Gastroesophageal sphincter (tissue), 4 donors: ENCODE data around the gene CSNK1G1. TPM values are rescaled to one million over a fixed set of nuclear protein-coding genes. Genes with fewer than 3 reads are reported as not detected.

Experiments used
- ATAC-seq: fragments of 150-250 bp; one replicate; pipeline ENCODE4 v1.9.1; 2016; ENCODE audit warnings: mild to moderate bottlenecking, moderate library complexity
- H3K27ac ChIP-seq, 4 donors: fragments of 200-600 bp; sonication (generic) in 3 of 4; 1 replicate in 3 of 4; 2 replicates in 1 of 4; pipeline ENCODE4 v1.5.1; 2016 to 2019
- H3K27me3 ChIP-seq: fragments of 200-600 bp; sonication (generic); one replicate; pipeline ENCODE4 v1.5.1; 2019
- H3K36me3 ChIP-seq, 2 donors: fragments of 200-600 bp; sonication (generic); one replicate each; pipeline ENCODE4 v1.5.1; 2019; ENCODE audit warnings: control low read depth in 1 of 2
- H3K4me1 ChIP-seq, 3 donors: fragments of 200-600 bp; sonication (generic); 1 replicate in 2 of 3; 2 replicates in 1 of 3; pipeline ENCODE4 v1.5.1; 2016 to 2019; ENCODE audit warnings: control low read depth in 2 of 3
- H3K4me3 ChIP-seq, 2 donors: fragments of 200-600 bp; sonication (generic); one replicate each; pipeline ENCODE4 v1.5.1; 2019; ENCODE audit warnings: mild to moderate bottlenecking in 1 of 2, moderate library complexity in 1 of 2
- H3K9me3 ChIP-seq, 3 donors: fragments of 200-600 bp; sonication (generic); one replicate each; pipeline ENCODE4 v1.5.1; 2017 to 2019; ENCODE audit warnings: control low read depth in 2 of 3
- EP300 ChIP-seq: sonication (generic); formaldehyde crosslinking; IDR thresholded peaks from one replicate; pipeline ENCODE4 v1.6.1; 2017; ENCODE audit warnings: antibody characterized with exemption, mild to moderate bottlenecking
- POLR2A ChIP-seq, 2 donors: fragments of 450-650 bp; IDR thresholded peaks; one replicate each; pipeline ENCODE4 v1.6.1; 2017; ENCODE audit warnings: antibody characterized with exemption in 2 of 2, mild to moderate bottlenecking in 2 of 2, moderate library complexity in 1 of 2
- POLR2AphosphoS5 ChIP-seq: sonication (generic); formaldehyde crosslinking; IDR thresholded peaks from one replicate; pipeline ENCODE4 v1.6.1; 2017; ENCODE audit warnings: antibody characterized with exemption
- WGBS, 2 donors: methylation state at CpG; one replicate each; pipeline ENCODE4 v1.1.5; 2018; ENCODE audit warnings: low coverage in 1 of 2; 5-methylcytosine and 5-hydroxymethylcytosine counted together
- small RNA-seq, 4 donors: library from RNA; depleted of rRNA; stranded (forward); fragments of <200 nt; gene quantifications; one replicate each; pipeline ENCODE3, GENCODE V24; 2016
- total RNA-seq, 4 donors: library from RNA; depleted of rRNA; stranded (reverse); fragments of >200 nt; gene quantifications; one replicate each; pipeline ENCODE4 v1.1.0, GENCODE V29; 2016
- TF ChIP-seq, protein P1 (sequence below), 4 experiments: fragments of 200-600 bp in 2 of 4; fragments of 450-650 bp in 2 of 4; sonication (generic) in 1 of 4; IDR thresholded peaks; one replicate each; pipeline ENCODE4 v1.5.1; 2017 to 2019; ENCODE audit warnings: antibody characterized with exemption in 4 of 4, mild to moderate bottlenecking in 2 of 4, moderate library complexity in 2 of 4

Gene CSNK1G1
- total RNA-seq, 4 donors from 2014 or later, result 9.2 to 67.0 (median 11.9) TPM

DNA sequence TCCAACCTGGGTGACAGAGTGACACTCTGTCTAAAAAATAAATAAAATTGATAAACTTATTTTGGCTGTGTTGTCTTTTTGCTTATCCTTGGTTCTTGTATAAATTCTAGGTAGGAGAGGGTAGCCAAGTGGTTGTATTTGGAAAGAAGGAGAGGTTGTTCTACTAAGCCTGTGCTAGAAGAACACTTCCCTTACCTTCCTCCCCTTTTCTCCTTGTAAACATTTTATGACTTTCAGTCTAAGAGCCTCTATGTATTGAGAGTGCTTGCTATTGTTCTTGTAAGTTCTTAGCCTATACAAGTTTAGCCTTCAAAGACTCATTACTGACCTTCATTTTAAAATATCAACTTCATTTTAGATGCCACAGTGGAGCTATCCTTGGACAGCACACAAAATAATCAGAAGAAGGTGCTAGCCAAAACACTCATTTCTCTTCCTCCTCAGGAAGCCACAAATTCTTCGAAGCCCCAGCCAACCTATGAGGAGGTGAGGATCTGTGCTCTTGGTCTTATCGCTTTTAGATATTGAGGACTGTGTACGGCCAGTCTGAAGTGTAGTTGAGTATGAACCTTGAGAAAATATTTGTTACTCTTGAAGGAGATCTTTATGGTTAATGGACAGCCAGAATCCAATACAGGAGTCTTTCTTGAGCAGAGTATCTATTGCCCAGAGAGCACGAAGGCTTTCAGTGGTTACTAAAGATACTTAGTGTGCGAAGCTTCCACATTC, 238.1 kb downstream of the CSNK1G1 start:
- no peak for ATAC-seq
- H3K36me3 ChIP-seq, result peaks cover 3 to 100% of the 10 kb centered on the region in 2 donors
- H3K9me3 ChIP-seq, result no peaks in the 10 kb centered on the region
- no peaks in the 10 kb centered on the region for H3K27me3 ChIP-seq
- TF ChIP-seq, protein P1, sequence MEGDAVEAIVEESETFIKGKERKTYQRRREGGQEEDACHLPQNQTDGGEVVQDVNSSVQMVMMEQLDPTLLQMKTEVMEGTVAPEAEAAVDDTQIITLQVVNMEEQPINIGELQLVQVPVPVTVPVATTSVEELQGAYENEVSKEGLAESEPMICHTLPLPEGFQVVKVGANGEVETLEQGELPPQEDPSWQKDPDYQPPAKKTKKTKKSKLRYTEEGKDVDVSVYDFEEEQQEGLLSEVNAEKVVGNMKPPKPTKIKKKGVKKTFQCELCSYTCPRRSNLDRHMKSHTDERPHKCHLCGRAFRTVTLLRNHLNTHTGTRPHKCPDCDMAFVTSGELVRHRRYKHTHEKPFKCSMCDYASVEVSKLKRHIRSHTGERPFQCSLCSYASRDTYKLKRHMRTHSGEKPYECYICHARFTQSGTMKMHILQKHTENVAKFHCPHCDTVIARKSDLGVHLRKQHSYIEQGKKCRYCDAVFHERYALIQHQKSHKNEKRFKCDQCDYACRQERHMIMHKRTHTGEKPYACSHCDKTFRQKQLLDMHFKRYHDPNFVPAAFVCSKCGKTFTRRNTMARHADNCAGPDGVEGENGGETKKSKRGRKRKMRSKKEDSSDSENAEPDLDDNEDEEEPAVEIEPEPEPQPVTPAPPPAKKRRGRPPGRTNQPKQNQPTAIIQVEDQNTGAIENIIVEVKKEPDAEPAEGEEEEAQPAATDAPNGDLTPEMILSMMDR (IDR thresholded peaks at IDR 0.05), result no peak
- TF ChIP-seq POLR2AphosphoS5 (no peak), POLR2A (IDR thresholded peaks at IDR 0.05) (no peak), EP300 (no peak)
- no peak overlapping the region for H3K4me3 ChIP-seq
- H3K4me1 ChIP-seq, result no peaks in the 10 kb centered on the region
- 96% methylated on average over 4 to 5 of the region's 5 CpGs for WGBS, 2 donors
- H3K27ac ChIP-seq, result no peak overlapping the region

Small RNA genes lying within 50 kb of the gene (small RNA-seq; reads per million reads assigned to genes)
- gene RF00554, result 0 reads per million in 4 donors

Other genes with a start within 250 kb of the CSNK1G1 start
- under 1 TPM in 2 of 4 donors, not detected in 2; 0.13 to 0.19 TPM for gene SNX22, start 204.4 kb downstream of the CSNK1G1 start, total RNA-seq
- gene PPIB, start 193.2 kb downstream of the CSNK1G1 start, total RNA-seq, result 100 to 1,000 TPM; 151 to 257 (median 235) TPM
- 1 to 10 TPM in 1 of 4 donors, not detected in 3; 2.4 TPM for gene PCLAF, start 25.3 kb upstream of the CSNK1G1 start, total RNA-seq
- 10 to 100 TPM in 2 of 4 donors, 1 to 10 TPM in 2; 7.7 to 17.0 (median 11.1) TPM for gene TRIP4, start 31.7 kb upstream of the CSNK1G1 start, total RNA-seq
- gene ZNF609, start 104.4 kb upstream of the CSNK1G1 start, total RNA-seq, result 10 to 100 TPM; 38.7 to 50.6 (median 43.9) TPM